Activated CD8-positive, alpha-beta memory T cell treated with anti-CD3 and anti-CD28 coated beads for 1 hour (primary cell): ENCODE data around the gene RETREG3.
A peak's percentile ranks its signal among the peaks of the same experiment; 100 is the strongest.
"Not testable (repeated sequence)": the region's sequence is repeated elsewhere in the genome, so short reads cannot be mapped to it uniquely, and the experiment has no call there.

Experiments
- DNase-seq, 2 donors: peaks; one replicate each; pipeline ENCODE4 v3.0.0-alpha.2; 2020; ENCODE audit warnings: low read depth in 1 of 2; ENCODE audit errors: extremely low read depth in 1 of 2

RETREG3 gene

DNA sequence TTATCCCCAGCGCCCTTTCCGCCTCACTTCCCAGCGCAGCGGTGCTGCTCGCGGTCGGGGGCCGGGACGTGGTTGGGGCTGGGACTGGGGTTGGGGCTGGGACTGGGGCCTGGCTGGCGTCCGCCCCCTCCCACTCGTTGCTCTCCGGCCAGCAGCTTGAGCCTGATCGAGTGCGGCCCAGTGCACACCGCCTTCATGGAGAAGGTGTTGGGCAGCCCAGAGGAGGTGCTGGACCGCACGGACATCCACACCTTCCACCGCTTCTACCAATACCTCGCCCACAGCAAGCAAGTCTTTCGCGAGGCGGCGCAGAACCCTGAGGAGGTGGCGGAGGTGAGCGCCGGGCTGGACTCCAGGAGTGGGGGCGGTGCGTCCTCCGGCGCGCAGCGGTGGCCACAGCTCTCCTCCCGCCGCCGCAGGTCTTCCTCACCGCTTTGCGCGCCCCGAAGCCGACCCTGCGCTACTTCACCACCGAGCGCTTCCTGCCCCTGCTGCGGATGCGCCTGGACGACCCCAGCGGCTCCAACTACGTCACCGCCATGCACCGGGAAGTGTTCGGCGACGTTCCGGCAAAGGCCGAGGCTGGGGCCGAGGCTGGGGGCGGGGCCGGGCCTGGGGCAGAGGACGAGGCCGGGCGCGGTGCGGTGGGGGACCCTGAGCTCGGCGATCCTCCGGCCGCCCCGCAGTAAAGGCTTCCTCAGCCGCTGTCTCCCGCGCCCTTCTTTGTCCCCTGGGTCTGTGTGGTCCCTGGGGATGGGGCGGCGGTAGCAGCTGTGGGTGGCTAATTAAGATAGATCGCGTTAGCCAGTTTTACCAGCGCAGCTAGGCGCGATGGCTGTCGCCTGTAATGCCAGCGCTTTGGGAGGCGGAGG lies 54.7 kb downstream of the RETREG3 start:
- peak; percentile 42 to 62 for DNase-seq

- DNase-seq: no peak
These were observed 55.3 kb downstream of the RETREG3 start for GRCh38 chr17:42553866-42554249.

DNA sequence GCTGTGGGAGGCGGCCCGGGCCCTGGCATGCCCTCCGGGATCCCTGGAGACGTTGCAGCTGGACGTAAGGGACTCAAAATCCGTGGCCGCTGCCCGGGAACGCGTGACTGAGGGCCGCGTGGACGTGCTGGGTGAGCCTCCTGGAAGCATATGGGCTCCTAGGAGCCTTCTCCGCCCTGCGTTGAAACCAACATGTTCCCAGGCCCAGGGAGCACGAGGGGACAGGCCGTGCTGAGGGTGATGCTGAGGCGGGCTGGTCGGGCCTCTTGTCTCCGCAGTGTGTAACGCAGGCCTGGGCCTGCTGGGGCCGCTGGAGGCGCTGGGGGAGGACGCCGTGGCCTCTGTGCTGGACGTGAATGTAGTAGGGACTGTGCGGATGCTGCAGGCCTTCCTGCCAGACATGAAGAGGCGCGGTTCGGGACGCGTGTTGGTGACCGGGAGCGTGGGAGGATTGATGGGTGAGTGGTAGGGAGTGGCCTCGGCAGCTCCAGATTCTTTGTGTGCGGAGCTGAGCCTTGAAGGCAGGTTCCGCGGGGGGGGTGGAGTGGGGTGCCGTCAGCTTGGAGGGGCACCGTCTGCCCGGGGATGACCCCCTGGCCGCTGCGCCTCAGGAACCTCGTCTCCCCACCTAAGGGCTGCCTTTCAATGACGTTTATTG lies 55.9 kb downstream of the RETREG3 start:
- DNase-seq: no peak

GRCh38 chr17:42552736-42553135 lies 56.4 kb downstream of the RETREG3 start, which contains the start of gene HSD17B1:
TSS of gene HSD17B1 (plus strand) at chr17:42552923. CDS start at chr17:42552934, 11 bp downstream.
- not testable (repeated sequence) for DNase-seq

- DNase-seq: no peak
These were observed 60.0 kb downstream of the RETREG3 start for GRCh38 chr17:42548993-42549755.

DNA sequence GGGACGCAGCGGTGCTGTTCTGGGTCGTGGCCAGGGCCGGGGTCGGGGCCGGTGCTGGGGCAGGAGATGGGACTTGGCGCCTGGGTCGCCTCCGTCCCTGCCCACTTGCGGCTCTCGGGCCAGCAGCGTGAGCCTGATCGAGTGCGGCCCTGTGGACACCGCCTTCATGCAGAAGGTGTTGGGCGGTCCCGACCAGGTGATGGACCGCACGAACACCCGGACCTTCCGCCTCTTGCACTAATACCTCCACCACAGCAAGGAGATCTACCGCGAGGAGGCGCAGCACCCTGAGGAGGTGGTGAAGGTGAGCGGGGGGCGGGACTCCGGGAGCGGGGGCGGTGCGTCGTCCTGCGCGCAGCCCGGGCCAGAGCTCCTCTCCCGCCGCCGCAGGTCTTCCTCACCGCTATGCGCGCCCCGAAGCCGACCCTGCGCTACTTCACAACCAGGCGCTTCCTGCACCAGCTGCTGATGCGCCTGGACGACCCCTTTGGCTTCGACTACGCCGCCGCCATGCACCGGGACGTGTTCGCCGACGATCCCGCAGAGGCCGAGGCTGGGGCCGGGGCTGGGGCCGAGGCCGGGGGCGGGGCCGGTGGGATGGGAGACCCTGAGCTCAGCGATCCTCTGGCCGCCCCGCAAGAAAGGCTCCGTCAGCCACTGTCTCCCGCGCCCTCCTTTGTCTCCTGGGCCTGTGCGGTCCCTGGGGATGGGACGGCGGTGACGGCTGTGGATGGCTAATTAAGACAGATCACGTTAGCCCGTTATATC lies 60.9 kb downstream of the RETREG3 start:
- peak; percentile 60 to 65 for DNase-seq

DNA sequence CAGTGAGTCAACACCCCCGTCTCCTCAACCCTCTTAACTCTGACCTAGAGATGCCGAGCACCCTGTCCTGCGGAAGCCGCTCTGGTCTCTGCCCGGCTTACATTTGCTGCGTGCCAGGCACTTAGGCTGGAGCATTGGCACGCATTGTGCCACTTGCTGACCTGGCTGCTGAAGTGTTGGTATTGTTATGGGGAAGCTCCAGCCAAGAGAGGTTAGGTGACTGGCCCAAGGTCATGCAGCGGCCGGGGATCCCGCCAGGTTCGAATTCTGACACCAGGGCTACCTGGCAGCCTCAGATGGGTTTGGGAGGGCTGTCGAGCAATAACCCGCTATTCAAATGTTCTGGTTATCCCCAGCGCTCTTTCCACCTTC lies 61.5 kb downstream of the RETREG3 start:
- DNase-seq: no peak

- DNase-seq: no peak
These were observed 62.1 kb downstream of the RETREG3 start for GRCh38 chr17:42547001-42547461.

DNA sequence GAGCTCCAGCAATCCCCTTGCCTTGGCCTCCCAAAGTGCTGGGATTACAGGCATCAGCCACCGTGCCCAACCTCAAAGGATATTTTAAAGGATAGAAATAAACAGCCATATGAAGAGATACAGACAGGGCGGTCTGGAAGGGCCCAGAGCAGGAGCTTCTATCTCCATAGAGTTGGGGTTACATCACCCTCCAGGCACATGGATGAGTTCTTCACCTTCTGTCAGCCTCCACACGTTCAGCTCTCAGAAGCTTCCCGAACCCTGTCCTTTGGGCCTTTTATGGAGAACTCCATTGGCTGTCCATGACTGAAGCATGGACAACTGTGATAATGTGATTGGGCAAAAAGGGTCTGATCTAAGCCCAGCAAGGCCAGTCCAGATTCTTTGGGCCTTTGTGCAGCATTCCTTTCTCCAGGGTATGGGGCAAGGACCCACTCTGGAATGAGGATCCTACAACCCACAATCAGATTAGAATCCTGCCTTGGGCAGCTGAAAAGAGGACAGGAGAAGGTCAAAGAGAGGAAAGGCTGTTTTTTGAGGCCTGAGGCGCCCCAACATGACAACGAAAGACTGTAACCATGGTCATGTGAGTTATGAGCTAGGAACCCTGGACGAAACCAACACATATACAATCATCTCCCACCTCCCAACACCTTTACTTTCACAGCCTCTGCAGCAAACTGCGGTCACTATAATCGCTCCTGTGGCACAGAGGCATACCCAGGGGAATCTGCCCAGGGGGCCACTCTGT lies 63.2 kb downstream of the RETREG3 start:
- not testable (repeated sequence) for DNase-seq

DNA sequence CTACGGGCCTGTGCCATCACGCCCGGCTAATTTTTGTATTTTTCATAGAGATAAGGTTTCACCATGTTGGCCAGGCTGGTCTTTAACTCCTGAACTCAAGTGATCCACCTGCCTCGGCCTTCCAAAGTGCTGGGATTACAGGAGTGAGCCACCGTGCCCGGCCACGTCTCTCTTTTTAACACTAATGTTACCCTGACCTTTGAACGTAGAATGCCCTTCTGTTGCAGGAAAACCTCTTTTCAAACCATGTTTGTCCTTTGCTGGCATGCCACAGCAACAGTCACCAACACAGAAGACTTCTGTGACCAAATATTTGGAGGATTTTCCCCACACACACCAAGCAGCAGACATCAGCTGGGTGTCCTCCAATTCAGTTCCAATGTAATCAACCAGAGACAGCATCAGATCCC lies 64.3 kb downstream of the RETREG3 start:
- DNase-seq: no peak

- no peak for DNase-seq
These were observed 65.7 kb downstream of the RETREG3 start for GRCh38 chr17:42543190-42544079.

- no peak for DNase-seq
These were observed 67.9 kb downstream of the RETREG3 start for GRCh38 chr17:42541041-42541833.

GRCh38 chr17:42540558-42540957 lies 68.6 kb downstream of the RETREG3 start:
- not testable (repeated sequence) for DNase-seq

DNA sequence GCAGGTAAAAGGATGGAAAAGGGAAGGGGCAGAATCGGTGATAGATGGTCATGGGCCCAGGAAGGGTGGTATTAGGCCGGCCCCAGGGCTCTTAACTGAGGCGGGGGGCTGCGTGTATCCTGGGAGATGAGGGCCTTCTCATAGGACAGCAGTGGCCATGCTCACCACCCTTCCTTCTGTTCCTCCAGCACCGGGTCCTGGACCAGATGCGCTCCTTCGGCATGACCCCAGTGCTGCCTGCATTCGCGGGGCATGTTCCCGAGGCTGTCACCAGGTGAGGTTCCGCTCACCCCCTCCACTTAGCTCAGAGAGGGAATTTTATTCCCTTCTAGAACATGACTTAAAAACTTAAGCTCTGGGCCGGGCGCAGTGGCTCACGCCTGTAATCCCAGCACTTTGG lies 70.7 kb downstream of the RETREG3 start:
- DNase-seq: no peak

DNA sequence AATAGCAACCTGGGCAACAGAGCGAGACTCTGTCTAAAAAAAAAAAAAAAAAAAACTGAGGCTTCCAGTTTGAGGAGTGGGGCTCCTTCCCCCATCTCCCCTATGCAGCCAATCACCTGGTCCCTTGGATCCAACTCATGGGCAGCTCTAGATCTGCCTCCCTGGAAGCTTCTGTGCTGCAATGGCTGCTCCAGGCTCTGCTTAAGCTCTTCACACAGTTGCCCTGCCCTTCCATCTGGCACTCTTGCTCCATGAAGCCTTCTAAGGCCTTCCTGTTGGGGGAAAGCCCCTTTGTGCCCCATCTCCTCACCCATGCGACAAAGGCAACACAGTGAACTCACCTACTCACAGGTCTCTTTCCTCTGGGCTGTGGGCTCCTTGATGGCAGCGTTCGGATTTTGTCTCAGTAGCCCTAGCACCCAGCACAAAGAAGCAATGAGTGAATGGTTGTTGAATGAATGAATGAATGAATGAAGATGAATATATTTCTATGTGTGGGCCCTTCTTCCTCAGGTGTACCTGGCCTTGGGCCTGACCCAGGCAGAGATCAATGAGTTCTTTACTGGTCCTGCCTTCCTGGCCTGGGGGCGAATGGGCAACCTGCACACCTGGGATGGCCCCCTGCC lies 71.2 kb downstream of the RETREG3 start:
- DNase-seq: no peak

DNA sequence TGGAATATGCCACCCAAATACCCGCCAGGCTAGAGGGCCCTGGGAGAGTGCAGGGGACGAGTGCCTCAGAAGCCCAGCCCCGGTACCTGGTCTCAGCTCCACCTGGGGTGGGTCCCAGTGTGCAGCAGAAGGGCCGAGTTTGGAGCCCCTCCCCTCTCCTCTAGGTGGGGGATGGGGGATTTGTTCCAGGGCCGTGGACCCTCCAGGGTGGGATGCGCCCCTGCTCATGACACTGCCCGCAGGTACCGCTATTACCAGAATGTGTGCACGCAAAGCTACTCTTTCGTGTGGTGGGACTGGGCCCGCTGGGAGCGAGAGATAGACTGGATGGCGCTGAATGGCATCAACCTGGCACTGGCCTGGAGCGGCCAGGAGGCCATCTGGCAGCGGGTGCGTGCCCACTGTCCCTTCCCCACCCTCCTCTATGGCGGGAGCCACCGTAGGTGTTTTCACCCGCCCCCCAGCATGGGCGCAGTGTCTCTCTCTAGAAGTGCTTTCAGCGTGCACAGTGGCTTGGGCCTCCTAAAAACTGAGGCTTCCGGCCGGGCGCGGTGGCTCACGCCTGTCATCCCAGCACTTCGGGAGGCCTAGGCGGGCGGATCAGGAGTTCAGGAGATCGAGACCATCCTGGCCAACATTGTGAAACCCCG lies 71.9 kb downstream of the RETREG3 start:
- DNase-seq: no peak
